Fibroblast of skin of right quadriceps (primary cell): ENCODE measurements around the gene IRF6.

Source experiments
- DNase-seq: peaks from one replicate; pipeline ENCODE4 v3.0.0-alpha.2; 2013

Gene IRF6

DNA sequence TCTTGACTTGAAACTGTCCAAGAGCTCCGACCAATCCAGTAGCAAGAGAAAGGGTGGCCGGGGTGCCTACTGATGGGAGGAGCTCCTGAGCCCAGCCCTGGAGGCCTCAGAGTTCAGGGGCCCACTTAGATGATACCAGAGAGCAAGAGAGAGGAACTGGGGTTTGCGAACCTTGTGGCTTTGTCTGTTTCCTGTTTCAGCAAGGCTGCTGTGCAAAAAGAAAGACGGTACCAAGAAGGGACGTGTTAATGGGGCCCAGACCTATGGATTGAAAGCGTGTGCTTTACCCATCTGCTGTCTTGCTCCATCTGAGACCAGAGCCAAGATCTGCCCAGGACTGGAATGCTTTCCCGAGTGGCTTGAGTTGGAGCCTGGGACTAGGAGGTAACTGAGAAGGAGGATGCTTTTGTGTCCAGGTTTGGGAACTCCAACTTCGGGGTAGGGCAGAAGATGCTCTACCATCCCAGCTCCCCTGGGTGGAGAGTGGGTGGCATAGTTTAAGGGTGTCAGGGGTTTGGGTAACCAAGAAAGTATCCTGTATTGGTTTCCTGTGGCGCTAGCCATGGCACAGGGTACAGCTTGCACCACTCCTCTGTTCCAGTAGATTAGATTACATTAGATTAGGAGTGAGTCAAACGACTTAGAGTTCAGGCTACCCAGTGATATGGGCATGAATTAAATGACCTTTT, 49.9 kb downstream of the IRF6 start, which contains the start of gene TRAF3IP3:
Gene TRAF3IP3, plus strand, starts transcription at position 128 of the 689 bp plus-strand sequence. CDS start 3,987 bp downstream, outside the sequence.
- no peak for DNase-seq

DNA sequence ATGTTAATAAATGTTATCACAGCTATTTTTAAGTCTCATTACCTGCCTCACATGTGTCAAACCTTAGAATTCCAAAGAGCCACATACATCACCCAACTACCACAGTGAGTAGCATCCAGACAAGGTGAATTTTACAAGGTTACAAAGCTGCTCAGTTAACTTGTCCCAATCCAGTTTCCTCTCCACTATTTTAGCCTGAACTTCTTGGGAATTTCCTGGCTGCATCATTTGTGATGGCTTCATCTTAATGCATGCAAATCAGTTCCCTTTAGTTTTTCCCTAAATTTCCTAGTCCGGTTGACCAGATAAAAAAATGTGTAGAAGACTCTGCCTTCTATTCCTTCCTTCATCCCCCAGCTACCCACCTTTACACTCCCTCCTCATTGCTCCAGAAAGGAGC, 50.7 kb downstream of the IRF6 start:
- no peak for DNase-seq

DNA sequence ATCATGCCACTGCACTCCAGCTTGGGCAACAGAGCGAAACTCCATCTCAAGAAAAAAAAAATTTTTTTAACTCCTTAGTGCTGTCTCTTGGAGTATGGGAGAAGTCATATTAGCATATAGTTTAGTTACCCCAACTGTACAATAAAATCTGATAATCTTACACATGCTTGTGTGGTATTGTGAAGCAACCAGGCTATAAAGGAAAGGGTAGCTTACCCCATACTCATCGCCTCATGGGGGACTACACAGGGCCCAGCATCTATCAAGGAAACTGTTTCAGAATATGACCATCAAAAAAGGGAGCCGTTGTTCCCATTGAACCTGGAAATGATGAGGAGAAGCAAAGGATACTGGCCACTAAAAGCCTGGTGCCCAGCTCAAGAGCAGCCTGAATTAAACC, 53.1 kb downstream of the IRF6 start:
- DNase-seq, result no peak

DNA sequence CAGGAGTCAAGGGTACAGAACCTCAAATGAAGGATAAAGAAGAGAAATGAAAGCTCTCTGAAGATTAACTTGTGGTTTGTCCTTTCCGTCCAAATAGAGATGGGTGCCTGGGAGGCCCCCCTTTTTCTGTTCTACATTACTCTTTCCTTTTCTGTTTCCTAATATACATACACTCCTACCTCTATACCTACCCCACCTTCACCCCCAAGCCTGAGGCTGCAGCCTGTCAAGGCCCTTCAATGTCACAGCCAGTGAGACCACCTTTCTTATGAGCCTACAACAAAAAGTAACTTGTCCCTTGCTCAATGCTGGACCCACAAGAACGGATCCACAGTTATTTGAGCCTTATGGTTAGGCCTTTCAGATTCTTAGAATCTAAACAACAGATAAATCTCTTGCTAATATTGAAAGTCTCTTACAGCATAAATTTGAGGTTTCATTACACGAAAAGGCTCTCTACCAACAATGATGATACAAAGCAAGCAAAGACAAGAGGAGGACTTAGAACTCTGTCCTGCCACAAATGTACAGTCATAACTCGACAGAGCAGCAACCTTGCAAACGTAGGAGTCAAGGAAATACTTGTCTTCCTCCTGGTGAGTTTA, 54.2 kb downstream of the IRF6 start:
- no peak for DNase-seq

DNA sequence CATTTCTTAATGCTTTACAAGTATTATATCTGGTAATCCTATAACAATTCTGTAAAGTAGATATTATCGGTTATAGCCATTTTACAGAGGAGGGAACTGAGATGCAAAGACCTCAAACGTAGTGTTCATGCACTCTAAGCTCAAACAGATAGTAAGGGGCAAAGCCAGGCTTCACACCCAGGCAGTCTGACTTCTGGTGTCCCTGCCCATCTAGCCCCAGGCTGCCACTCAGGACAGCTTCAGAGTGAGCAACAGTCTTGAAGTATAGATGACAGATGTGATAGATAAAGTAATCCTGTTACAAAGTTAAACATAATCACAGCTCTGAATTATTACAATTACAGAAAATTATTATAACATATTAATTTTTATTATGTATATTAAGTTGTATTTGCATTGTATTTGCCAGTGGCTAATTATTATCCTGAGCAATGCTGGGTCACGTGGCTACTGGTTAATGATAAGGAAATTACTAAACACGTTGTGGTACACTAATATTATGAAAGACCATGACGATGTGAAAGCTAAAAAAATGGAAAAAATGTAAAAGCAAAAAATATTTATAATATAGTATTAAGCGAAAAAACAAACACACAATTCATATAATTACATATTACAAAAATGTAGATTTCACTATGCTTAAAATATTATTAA, 56.1 kb downstream of the IRF6 start:
- no peak for DNase-seq

DNA sequence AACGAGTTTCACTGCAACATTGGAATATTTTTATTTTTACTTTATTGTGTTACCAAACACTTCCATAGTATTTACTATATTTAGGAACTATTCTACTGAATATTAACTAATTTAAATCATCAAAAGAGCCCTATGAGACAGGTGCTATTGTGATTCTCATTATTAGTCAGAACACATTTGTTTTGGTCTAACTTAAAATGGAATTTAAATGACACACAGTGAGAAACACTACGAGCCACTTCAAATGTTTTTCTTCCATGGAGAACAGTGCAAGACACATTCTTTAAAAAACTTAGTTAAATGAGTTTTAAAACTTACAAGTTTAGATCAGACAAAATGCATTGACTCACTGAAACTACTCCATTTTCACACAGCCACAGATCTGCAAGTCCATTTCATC, 56.7 kb downstream of the IRF6 start:
- DNase-seq, result no peak

DNA sequence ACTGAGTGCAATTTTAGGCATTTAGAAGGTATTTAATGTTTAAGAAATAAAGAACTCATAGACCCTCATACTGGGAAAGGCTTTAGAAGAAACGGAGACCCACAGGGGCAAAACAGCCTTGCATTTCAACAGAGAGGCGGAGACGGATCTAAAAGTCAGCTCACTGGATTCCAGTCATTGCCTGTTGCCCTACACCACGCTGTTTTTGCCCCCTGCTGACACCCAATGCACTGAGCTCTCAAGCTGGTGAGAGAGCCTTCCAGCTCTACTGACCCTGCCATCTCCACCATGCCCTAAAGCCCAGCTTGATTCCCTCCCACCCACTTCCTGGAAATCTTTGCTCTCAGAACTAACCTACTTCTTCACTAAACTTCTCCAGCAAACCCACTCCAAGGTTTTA, 57.3 kb downstream of the IRF6 start:
- DNase-seq, result no peak

DNA sequence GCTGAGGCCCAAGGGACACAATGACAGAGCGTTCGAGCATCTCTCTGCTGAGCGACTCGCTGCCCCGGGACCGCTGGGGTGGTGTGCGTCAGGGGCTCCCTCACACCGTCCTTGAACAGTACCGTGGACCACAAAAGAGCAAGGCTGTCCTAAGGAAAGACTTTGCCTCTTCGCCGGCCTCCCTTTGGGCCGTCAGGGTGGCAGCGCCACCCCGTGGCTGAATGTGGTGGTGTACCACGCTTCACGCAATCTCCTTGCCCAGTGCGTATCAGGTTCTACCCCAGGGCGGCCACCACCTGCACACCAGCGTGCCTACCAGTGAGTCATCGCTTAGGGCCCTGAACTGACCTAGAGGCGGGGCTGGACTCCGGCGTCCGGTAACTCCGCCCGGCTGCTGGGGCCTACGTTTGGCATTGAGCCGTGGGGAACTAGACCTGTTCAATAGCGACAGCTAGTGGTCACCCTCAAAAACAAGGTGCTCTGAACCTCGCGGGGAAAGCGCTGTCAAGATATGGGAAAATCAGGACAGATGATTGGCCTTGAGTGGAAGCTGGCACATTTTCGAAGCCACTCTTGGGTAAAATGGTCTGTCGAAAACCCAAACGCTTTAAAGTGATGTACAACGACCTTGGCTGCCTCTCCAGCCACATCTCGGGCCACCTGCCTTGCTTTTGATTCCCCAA, 58.2 kb downstream of the IRF6 start:
- peak; percentile 78 for DNase-seq

DNA sequence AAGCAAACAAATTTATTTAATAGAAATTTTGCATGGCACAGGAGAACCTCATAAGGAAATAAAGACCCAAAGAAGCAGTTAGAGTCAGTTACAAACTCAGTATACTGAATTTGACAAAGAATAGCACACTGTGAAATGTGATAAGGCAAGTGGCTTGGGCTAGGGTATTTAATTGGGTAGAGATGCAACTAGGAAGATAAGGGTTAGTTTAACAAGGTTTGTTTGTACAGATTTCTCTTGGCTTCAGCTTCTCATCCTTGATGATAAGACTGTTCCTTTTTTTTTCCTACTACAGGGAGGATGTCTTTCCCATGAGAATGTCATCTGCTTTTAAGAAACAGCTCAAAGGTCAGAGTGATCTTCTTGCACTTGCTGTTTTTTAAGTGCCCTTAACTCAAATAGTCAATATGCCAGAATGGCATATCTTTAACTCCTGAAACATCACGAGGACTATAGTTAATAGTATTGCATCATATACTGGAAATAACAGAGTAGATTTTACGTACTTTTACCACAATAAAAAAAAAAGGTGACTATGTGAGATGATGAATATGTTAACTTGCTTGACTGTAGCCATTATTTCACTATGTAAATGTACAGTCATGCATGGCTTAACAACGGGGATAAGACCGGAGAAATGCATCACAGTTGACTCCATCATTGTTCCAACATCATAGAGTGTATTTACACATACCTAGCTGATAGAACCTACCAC, 59.3 kb downstream of the IRF6 start:
- DNase-seq, result no peak

DNA sequence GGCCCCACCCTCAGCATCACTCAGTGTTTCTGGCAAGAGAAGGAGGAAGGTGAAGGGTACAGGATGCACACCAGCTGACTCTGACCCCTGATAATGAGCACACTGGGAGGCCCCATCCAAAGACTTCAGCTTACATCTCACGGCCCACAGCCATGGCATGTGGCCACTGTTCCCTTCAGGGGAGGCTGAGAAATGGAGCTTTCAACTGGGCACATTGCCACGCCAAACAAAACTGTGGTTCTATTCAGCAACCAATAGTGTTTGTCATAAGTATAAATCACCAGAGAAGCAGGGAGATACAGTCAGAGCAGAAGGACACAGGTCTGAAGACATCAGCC, 62.8 kb downstream of the IRF6 start:
- DNase-seq, result peak; percentile 60

DNA sequence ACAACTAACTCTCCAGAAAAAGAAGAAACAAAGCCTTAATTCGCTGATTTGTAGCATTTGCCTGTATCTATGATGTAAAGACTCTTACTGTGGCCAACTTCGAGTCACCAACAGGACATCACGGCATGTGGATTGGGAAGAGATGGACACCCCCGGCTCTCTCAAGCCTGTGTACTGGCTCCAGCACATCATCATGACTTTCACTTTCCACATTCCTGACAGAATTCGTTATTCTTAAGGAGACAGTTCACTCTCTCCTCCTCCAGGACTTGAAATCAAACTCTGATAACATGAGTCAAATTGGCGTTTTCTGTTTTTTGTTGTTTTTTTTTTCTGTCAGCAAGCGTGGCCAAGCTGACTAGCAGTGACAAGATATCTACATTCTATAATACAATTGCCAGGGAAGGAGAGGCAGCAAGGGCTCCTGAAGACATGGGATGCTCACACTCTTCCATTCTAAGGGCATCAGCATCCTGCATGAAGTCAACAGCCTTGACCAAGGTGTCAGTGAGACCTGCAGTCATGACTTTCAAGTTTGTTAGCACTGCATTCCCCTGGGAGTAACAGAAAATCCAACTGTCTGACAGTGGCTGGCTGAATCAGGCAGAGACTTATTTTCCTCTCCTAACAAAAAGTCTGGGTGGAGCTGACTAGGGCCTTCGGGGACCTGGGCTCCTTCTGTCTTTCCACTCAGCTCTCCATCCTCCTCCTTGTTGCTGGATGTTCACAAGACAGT, 63.4 kb downstream of the IRF6 start:
- DNase-seq, result peak; percentile 23

DNA sequence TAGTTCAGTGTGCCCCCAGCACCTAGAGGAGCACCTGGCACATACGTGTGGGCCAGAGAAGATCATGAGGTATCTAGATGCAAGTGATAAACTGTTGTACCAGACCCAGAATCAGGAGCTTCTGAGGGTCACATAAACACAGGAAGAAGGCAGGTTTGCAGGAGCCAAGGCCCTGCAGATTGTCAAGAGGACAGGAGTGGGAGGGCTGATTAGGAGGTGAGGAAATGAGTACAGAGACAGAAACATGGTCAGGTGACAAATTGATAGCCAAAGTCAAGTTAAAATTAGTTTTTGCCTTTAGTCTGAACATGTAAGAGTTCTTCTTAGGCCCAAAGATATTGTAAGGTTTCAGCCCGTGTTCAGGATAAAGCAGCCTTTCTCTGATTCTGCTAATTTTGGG, 64.1 kb downstream of the IRF6 start:
- no peak for DNase-seq

DNA sequence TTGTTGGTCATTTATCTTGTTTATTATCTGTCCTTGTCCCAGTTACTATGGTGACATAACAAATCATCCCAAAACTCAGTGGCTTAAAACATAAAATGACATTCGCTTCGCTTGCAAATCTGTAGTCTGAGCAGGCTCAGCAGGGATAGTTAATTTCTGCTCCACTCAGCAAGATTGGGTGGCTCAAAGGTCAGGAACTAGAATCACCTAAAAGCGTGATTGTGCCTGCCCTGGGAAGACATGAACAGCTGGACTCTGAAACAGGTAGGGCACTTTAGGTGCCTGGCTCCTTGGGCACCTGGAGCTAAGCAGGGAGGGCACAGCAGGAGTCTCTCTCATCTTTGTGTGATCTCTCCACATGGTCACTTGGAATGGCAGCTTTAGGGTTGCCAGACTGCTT, 64.7 kb downstream of the IRF6 start:
- no peak for DNase-seq

DNA sequence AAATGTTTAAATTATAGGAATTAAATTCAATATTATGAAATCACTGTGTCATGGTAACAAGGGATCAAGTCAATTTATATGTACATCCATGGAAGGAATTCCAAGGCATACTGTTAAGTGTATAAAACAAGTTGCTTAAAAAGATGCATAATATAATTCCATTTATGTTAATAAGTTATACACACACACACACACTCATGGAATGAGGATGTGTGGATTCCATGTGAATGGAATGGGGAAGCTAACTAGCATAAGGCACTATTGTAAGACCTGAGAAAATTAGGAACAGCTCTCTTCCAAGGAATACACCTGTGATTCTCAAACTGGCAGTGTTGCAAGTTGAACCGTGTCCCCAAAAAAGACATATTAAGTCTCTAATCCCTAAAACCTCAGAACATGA, 67.7 kb downstream of the IRF6 start:
- DNase-seq, result no peak

DNA sequence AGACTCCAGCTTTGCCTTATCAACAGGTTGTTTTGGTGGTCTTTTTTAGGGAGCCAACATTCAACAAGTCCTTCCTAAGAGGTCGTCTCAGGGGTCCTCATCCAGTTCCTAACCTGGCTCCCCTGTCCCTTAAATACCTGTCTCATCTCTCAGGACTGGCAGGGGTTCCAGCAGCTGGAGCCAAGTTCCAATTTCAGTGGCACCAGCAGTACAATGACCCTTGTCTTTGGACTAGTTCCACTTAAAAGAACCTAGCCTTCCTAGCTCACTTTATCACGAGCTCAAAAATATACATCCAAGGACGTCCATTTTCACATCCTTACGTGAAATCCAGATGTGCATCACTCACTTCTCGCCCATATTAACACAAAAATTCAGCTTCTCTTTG, 68.8 kb downstream of the IRF6 start:
- DNase-seq, result no peak

DNA sequence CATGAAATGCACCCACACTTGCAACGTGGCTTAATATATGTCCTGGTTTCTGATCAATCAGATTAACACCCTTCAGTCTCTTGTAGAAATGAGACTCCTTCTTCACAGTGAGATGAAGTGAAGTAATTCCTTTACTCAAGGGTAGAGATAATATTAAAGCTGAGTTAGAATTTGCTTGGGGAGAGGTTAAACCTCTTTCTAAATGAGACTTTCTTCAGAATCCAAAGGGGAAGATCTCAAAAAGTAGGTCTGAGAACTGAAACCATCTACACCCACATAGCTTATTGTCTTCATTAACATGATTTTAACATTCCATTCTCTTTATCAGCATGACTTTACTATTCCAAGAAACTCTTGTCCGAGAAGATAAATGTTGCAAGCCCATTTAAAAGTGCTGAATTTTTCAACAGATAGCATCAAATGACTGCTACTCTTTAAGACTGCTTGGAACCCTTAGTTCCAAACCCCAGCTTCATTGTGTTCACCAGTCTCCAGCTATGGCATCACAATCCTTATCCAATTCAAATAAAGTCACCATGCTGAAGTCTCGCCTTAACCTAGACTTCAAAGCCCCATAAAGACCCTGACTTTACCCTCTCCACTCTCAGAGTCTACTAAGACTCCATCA, 69.3 kb downstream of the IRF6 start:
- no peak for DNase-seq
